ENCODE results near the gene OSER1.
A peak's percentile ranks its signal among the peaks of the same experiment; 100 is the strongest.

OSER1 gene

GRCh38 chr20:44212792-44213191, 2.2 kb upstream of the OSER1 start:
- H3K27ac ChIP-seq (ENCODE audit: low read depth, low read length), result no peak overlapping the region
- H3K79me2 ChIP-seq (ENCODE audit: control insufficient read depth, insufficient read depth, low read length, unreplicated experiment), result peaks cover 25% of the 10 kb centered on the region
- no peak overlapping the region for H2AFZ ChIP-seq (ENCODE audit: low read length, unreplicated experiment)

GRCh38 chr20:44211177-44212039, 837 bp upstream of the OSER1 start:
- Histone ChIP-seq H3K79me2 (ENCODE audit: control insufficient read depth, insufficient read depth, low read length, unreplicated experiment) (peaks cover 38% of the 10 kb centered on the region), H3K36me3 (ENCODE audit: insufficient read depth, low read length) (0 out of 2 replicates have a peak, but pooled peaks cover under 1% of the 10 kb centered on the region), H2AFZ (ENCODE audit: low read length, unreplicated experiment) (no peak overlapping the region), H3K4me3 (ENCODE audit: low read depth, low read length) (peak overlapping the region; percentile 78), H3K27ac (ENCODE audit: low read depth, low read length) (peak overlapping the region; percentile 71), H3K27me3 (ENCODE audit: insufficient read depth, low read length) (no peaks in the 10 kb centered on the region), H3K4me1 (ENCODE audit: control insufficient read depth, insufficient read depth, low read length, unreplicated experiment) (peaks cover 25% of the 10 kb centered on the region)

More at GRCh38 chr20:44212792-44213191, 2.2 kb upstream of the OSER1 start:
- Histone ChIP-seq H3K36me3 (ENCODE audit: insufficient read depth, low read length) (no peaks in the 10 kb centered on the region), H3K27me3 (ENCODE audit: insufficient read depth, low read length) (no peaks in the 10 kb centered on the region), H3K4me3 (ENCODE audit: low read depth, low read length) (no peak overlapping the region), H3K4me1 (ENCODE audit: control insufficient read depth, insufficient read depth, low read length, unreplicated experiment) (peaks cover 13% of the 10 kb centered on the region)

- Histone ChIP-seq H3K4me1 (ENCODE audit: control insufficient read depth, insufficient read depth, low read length, unreplicated experiment) (peaks cover 32% of the 10 kb centered on the region), H3K4me3 (ENCODE audit: low read depth, low read length) (peak overlapping the region; percentile 84), H3K27ac (ENCODE audit: low read depth, low read length) (peak overlapping the region; percentile 92), H3K79me2 (ENCODE audit: control insufficient read depth, insufficient read depth, low read length, unreplicated experiment) (peaks cover 52% of the 10 kb centered on the region), H3K27me3 (ENCODE audit: insufficient read depth, low read length) (no peaks in the 10 kb centered on the region), H3K36me3 (ENCODE audit: insufficient read depth, low read length) (0 out of 2 replicates have a peak, but pooled peaks cover 10% of the 10 kb centered on the region), H2AFZ (ENCODE audit: low read length, unreplicated experiment) (no peak overlapping the region)
Observed at GRCh38 chr20:44209686-44210405, 725 bp downstream of the OSER1 start.

GRCh38 chr20:44208770-44209169, 1.8 kb downstream of the OSER1 start:
- H3K27ac ChIP-seq (ENCODE audit: low read depth, low read length), result peak overlapping the region; percentile 92
- H3K27me3 ChIP-seq (ENCODE audit: insufficient read depth, low read length), result no peaks in the 10 kb centered on the region
- H3K79me2 ChIP-seq (ENCODE audit: control insufficient read depth, insufficient read depth, low read length, unreplicated experiment), result peaks cover 53% of the 10 kb centered on the region
- H3K4me1 ChIP-seq (ENCODE audit: control insufficient read depth, insufficient read depth, low read length, unreplicated experiment), result peaks cover 39% of the 10 kb centered on the region
- 0 out of 2 replicates have a peak, but pooled peaks cover 10% of the 10 kb centered on the region for H3K36me3 ChIP-seq (ENCODE audit: insufficient read depth, low read length)
- H2AFZ ChIP-seq (ENCODE audit: low read length, unreplicated experiment), result no peak overlapping the region
- H3K4me3 ChIP-seq (ENCODE audit: low read depth, low read length), result peak overlapping the region; percentile 84

GRCh38 chr20:44208165-44208564, 2.4 kb downstream of the OSER1 start:
- Histone ChIP-seq H3K27me3 (ENCODE audit: insufficient read depth, low read length) (no peaks in the 10 kb centered on the region), H3K79me2 (ENCODE audit: control insufficient read depth, insufficient read depth, low read length, unreplicated experiment) (peaks cover 58% of the 10 kb centered on the region), H3K27ac (ENCODE audit: low read depth, low read length) (peak overlapping the region; percentile 92; the same call in 1 of the 2 replicates), H2AFZ (ENCODE audit: low read length, unreplicated experiment) (no peak overlapping the region), H3K4me3 (ENCODE audit: low read depth, low read length) (peak overlapping the region; percentile 84), H3K36me3 (ENCODE audit: insufficient read depth, low read length) (0 out of 2 replicates have a peak, but pooled peaks cover 11% of the 10 kb centered on the region), H3K4me1 (ENCODE audit: control insufficient read depth, insufficient read depth, low read length, unreplicated experiment) (peaks cover 45% of the 10 kb centered on the region)

GRCh38 chr20:44207126-44207723, 3.3 kb downstream of the OSER1 start:
- Histone ChIP-seq H3K27ac (ENCODE audit: low read depth, low read length) (peak overlapping the region; percentile 43), H3K4me1 (ENCODE audit: control insufficient read depth, insufficient read depth, low read length, unreplicated experiment) (peaks cover 53% of the 10 kb centered on the region), H3K4me3 (ENCODE audit: low read depth, low read length) (peak overlapping the region; percentile 84), H3K27me3 (ENCODE audit: insufficient read depth, low read length) (no peaks in the 10 kb centered on the region), H3K79me2 (ENCODE audit: control insufficient read depth, insufficient read depth, low read length, unreplicated experiment) (peaks cover 67% of the 10 kb centered on the region), H3K36me3 (ENCODE audit: insufficient read depth, low read length) (peaks cover 20% of the 10 kb centered on the region), H2AFZ (ENCODE audit: low read length, unreplicated experiment) (no peak overlapping the region)

DNA sequence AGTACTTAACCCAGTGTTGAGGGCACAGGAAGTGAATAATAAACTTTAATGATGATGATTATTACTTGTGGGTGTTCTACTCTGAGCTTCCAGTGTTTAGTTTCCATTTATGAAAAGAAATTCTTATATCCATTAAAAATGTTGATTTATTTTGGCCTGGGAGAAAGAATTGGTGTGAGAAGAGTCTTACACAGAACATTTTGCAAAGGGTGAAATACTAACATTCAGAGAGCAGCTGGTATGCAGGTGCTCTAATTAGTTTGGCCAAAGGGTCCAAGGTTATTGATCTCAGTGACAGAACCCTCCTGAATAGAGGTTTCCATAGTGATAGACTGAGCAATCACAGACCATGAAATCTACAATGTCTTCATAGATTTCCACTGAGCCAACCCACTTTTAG, 4.4 kb downstream of the OSER1 start:
- Histone ChIP-seq H3K27ac (ENCODE audit: low read depth, low read length) (peak overlapping the region; percentile 4; the same call in 1 of the 2 replicates), H3K4me3 (ENCODE audit: low read depth, low read length) (no peak overlapping the region), H3K36me3 (ENCODE audit: insufficient read depth, low read length) (peaks cover 30% of the 10 kb centered on the region), H3K27me3 (ENCODE audit: insufficient read depth, low read length) (no peaks in the 10 kb centered on the region), H3K4me1 (ENCODE audit: control insufficient read depth, insufficient read depth, low read length, unreplicated experiment) (peaks cover 47% of the 10 kb centered on the region), H3K79me2 (ENCODE audit: control insufficient read depth, insufficient read depth, low read length, unreplicated experiment) (peaks cover 78% of the 10 kb centered on the region), H2AFZ (ENCODE audit: low read length, unreplicated experiment) (no peak overlapping the region)

GRCh38 chr20:44204832-44205215, 5.7 kb downstream of the OSER1 start:
- Histone ChIP-seq H2AFZ (ENCODE audit: low read length, unreplicated experiment) (no peak overlapping the region), H3K36me3 (ENCODE audit: insufficient read depth, low read length) (peaks cover 43% of the 10 kb centered on the region), H3K27ac (ENCODE audit: low read depth, low read length) (peak overlapping the region; percentile 74), H3K4me3 (ENCODE audit: low read depth, low read length) (no peak overlapping the region), H3K4me1 (ENCODE audit: control insufficient read depth, insufficient read depth, low read length, unreplicated experiment) (peaks cover 60% of the 10 kb centered on the region), H3K27me3 (ENCODE audit: insufficient read depth, low read length) (no peaks in the 10 kb centered on the region), H3K79me2 (ENCODE audit: control insufficient read depth, insufficient read depth, low read length, unreplicated experiment) (peaks cover 86% of the 10 kb centered on the region)

DNA sequence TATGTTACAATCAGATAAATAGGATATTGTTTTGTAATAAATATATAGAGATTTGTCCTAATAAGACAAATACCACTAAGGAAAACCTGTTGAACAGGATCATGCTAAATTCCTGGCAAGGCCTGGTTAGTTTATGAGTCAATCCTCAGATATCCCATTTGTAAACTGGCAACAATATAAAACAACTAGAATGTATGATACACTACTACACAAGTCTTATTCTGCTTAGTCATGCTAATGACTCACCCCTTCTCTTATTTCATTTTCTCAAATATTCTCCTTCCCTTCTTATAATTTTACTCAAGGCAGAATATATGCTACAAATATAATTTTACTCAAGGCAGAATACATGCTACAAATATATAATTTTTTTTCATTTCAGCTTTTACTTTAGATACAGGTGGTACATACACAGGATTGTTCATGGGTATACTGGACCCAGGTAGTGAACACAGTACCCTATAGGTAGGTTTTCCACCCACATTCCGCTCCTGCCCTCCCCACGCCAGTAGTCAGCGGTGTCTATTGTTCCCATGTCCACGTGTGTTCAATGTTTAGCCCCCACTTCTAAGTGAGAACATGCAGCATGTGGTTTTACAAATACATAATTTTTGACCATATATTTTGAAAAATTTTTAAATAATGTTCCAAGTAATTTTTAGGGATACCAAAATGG, 6.3 kb downstream of the OSER1 start:
- Histone ChIP-seq H3K27ac (ENCODE audit: low read depth, low read length) (peak overlapping the region; percentile 74), H3K4me3 (ENCODE audit: low read depth, low read length) (no peak overlapping the region), H3K79me2 (ENCODE audit: control insufficient read depth, insufficient read depth, low read length, unreplicated experiment) (peaks cover 86% of the 10 kb centered on the region)

GRCh38 chr20:44203161-44203560, 7.4 kb downstream of the OSER1 start:
- Histone ChIP-seq H3K4me3 (ENCODE audit: low read depth, low read length) (no peak overlapping the region), H3K27me3 (ENCODE audit: insufficient read depth, low read length) (no peaks in the 10 kb centered on the region), H3K27ac (ENCODE audit: low read depth, low read length) (peak overlapping the region; percentile 74), H3K4me1 (ENCODE audit: control insufficient read depth, insufficient read depth, low read length, unreplicated experiment) (peaks cover 56% of the 10 kb centered on the region), H3K79me2 (ENCODE audit: control insufficient read depth, insufficient read depth, low read length, unreplicated experiment) (peaks cover 80% of the 10 kb centered on the region), H3K36me3 (ENCODE audit: insufficient read depth, low read length) (peaks cover 54% of the 10 kb centered on the region), H2AFZ (ENCODE audit: low read length, unreplicated experiment) (no peak overlapping the region)

More for the DNA sequence above, 6.3 kb downstream of the OSER1 start:
- peaks cover 48% of the 10 kb centered on the region for H3K36me3 ChIP-seq (ENCODE audit: insufficient read depth, low read length)
- peaks cover 60% of the 10 kb centered on the region for H3K4me1 ChIP-seq (ENCODE audit: control insufficient read depth, insufficient read depth, low read length, unreplicated experiment)
- H2AFZ ChIP-seq (ENCODE audit: low read length, unreplicated experiment), result no peak overlapping the region
- H3K27me3 ChIP-seq (ENCODE audit: insufficient read depth, low read length), result no peaks in the 10 kb centered on the region

All from ACC112 (cell line).